ENCODE measurements around the gene MYO5A. TPM values are rescaled to one million over a fixed set of nuclear protein-coding genes. Genes with fewer than 3 reads are reported as not detected.

Gene MYO5A
- polyA plus RNA-seq, 2 of the 4 experiments (the other 2 are of a cell fraction): 15.1 to 46.7 TPM

DNA sequence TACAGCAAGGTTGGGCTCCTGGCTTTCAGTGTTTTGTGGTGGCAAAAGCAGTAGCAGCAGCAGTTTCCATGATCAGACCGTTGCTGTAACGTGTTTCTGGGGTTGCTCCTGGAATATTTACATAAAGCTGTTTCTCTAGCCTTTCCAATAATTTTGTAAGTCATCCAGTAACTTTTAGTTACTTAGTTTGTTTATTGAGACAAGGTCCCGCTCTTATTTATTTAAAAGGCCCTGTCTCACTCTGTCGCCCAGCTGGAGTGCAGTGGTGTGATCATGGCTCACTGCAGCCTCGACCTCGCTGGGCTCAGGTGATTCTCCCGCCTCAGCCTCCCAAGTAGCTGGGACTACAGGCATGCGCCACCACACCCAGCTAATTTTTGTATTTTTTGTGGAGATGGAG, 8.8 kb upstream of the MYO5A start:
- FAIRE-seq (no peak), ATAC-seq (no peak), DNase-seq (ENCODE audit: low read depth in 1 of 2, low spot score in 1 of 2) (no peak)
- Histone ChIP-seq H3K4me2 (no peak overlapping the region), H3K4me3 (no peak overlapping the region), H3K4me1 (no peaks in the 10 kb centered on the region), H3K9me3 (peaks cover 17% of the 10 kb centered on the region), H3K27ac (no peak overlapping the region)
- ChIA-PET POLR2A (no interaction called here), CTCF (interaction anchor here (1.1 to 1.7 kb wide), 3 partner anchors 8 to 27 kb away, joined by 4 read pairs; partner anchors contain the start of gene MYO5A)
- WGBS (ENCODE audit: missing lambda C conversion rate): 78% methylated on average over 8 of the region's 8 CpGs
- TF ChIP-seq EP300 (IDR thresholded peaks at IDR 0.05): no peak
- no peak for TF ChIP-seq EHF (CRISPR knock-in tag; IDR thresholded peaks at IDR 0.05)
- no peak for TF ChIP-seq HOXB13 (CRISPR knock-in tag; IDR thresholded peaks at IDR 0.05; ENCODE audit: low read depth)
- no peak for TF ChIP-seq CBX2 (IDR thresholded peaks at IDR 0.05; ENCODE audit: borderline replicate concordance, low read depth)
- TF ChIP-seq NR3C1 (IDR thresholded peaks at IDR 0.05): no peak
- TF ChIP-seq HOXA7 (CRISPR knock-in tag; IDR thresholded peaks at IDR 0.05): no peak
- TF ChIP-seq HDAC2 (IDR thresholded peaks at IDR 0.05): no peak
- TF ChIP-seq, protein P1, sequence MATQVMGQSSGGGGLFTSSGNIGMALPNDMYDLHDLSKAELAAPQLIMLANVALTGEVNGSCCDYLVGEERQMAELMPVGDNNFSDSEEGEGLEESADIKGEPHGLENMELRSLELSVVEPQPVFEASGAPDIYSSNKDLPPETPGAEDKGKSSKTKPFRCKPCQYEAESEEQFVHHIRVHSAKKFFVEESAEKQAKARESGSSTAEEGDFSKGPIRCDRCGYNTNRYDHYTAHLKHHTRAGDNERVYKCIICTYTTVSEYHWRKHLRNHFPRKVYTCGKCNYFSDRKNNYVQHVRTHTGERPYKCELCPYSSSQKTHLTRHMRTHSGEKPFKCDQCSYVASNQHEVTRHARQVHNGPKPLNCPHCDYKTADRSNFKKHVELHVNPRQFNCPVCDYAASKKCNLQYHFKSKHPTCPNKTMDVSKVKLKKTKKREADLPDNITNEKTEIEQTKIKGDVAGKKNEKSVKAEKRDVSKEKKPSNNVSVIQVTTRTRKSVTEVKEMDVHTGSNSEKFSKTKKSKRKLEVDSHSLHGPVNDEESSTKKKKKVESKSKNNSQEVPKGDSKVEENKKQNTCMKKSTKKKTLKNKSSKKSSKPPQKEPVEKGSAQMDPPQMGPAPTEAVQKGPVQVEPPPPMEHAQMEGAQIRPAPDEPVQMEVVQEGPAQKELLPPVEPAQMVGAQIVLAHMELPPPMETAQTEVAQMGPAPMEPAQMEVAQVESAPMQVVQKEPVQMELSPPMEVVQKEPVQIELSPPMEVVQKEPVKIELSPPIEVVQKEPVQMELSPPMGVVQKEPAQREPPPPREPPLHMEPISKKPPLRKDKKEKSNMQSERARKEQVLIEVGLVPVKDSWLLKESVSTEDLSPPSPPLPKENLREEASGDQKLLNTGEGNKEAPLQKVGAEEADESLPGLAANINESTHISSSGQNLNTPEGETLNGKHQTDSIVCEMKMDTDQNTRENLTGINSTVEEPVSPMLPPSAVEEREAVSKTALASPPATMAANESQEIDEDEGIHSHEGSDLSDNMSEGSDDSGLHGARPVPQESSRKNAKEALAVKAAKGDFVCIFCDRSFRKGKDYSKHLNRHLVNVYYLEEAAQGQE (IDR thresholded peaks at IDR 0.05): no peak
- no peak for TF ChIP-seq NFE2L2 (conservative IDR thresholded peaks at IDR 0.05; ENCODE audit: low read length)
- no peak for TF ChIP-seq CBX8 (IDR thresholded peaks at IDR 0.05)
- no peak for TF ChIP-seq FOSB (CRISPR knock-in tag; IDR thresholded peaks at IDR 0.05)
- no peak for TF ChIP-seq MAZ (IDR thresholded peaks at IDR 0.05; ENCODE audit: borderline replicate concordance, low read depth, low read length)
- no peak for TF ChIP-seq RAD21 (conservative IDR thresholded peaks at IDR 0.05 in 1 of 2, IDR thresholded peaks at IDR 0.05 in 1 of 2)
- no peak for TF ChIP-seq BHLHE40 (IDR thresholded peaks at IDR 0.05; ENCODE audit: low read depth, low read length)

DNA sequence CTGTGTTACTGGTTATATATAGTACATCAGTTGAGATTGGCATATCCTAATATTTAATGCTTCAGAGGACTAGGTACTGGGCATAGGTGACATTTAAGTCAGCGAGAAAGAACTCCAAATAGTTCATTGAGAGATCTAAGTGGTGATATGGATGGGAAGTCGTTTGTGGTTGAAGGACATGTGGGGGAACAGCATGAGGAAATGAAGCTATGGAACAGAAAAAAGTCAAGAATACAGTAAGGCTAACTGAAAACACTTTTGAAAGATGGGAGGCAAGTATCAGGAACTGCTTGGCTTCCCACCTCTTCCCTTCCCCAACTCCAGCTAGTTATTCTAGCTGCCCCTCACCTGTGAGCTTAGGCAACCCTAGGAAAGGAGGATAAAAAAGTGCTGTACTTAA, 3.7 kb upstream of the MYO5A start:
- ATAC-seq (no peak), DNase-seq (ENCODE audit: low read depth in 1 of 2, low spot score in 1 of 2) (no peak), FAIRE-seq (no peak)
- 20% methylated on average over 2 of the region's 2 CpGs for WGBS (ENCODE audit: missing lambda C conversion rate)
- ChIA-PET POLR2A (no interaction called here), CTCF (interaction anchor here (1.0 to 1.4 kb wide), 3 partner anchors 25 to 276 kb away, joined by 3 to 5 read pairs (median 4); no protein-coding TSS in a partner anchor)
- Histone ChIP-seq H3K9me3 (no peaks in the 10 kb centered on the region), H3K27ac (no peak overlapping the region), H3K4me1 (peaks cover 8% of the 10 kb centered on the region; the same call in 1 of the 3 replicates), H3K4me2 (no peak overlapping the region), H3K4me3 (no peak overlapping the region)
- no peak for TF ChIP-seq GATA3 (IDR thresholded peaks at IDR 0.05; ENCODE audit: borderline replicate concordance)
- TF ChIP-seq ZSCAN20 (CRISPR knock-in tag; IDR thresholded peaks at IDR 0.05): no peak
- TF ChIP-seq RAD21 (conservative IDR thresholded peaks at IDR 0.05 in 1 of 2, IDR thresholded peaks at IDR 0.05 in 1 of 2): no peak
- no peak for TF ChIP-seq NPAS2 (CRISPR knock-in tag; IDR thresholded peaks at IDR 0.05; ENCODE audit: borderline replicate concordance)
- TF ChIP-seq USF2 (IDR thresholded peaks at IDR 0.05): no peak
- no peak for TF ChIP-seq SMC3 (IDR thresholded peaks at IDR 0.05)
- TF ChIP-seq, protein P2, sequence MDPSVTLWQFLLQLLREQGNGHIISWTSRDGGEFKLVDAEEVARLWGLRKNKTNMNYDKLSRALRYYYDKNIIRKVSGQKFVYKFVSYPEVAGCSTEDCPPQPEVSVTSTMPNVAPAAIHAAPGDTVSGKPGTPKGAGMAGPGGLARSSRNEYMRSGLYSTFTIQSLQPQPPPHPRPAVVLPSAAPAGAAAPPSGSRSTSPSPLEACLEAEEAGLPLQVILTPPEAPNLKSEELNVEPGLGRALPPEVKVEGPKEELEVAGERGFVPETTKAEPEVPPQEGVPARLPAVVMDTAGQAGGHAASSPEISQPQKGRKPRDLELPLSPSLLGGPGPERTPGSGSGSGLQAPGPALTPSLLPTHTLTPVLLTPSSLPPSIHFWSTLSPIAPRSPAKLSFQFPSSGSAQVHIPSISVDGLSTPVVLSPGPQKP (IDR thresholded peaks at IDR 0.05; ENCODE audit: low read depth, low read length): no peak
- no peak for TF ChIP-seq MAZ (IDR thresholded peaks at IDR 0.05; ENCODE audit: borderline replicate concordance, low read depth, low read length)
- TF ChIP-seq MAX (IDR thresholded peaks at IDR 0.05): no peak
- TF ChIP-seq SREBF2 (IDR thresholded peaks at IDR 0.05): no peak
- no peak for TF ChIP-seq TP53 (CRISPR knock-in tag; IDR thresholded peaks at IDR 0.05)
- no peak for TF ChIP-seq NR3C1 (IDR thresholded peaks at IDR 0.05)
- TF ChIP-seq RCOR1 (IDR thresholded peaks at IDR 0.05; ENCODE audit: low read depth, low read length): no peak
- no peak for TF ChIP-seq TFCP2L1 (CRISPR knock-in tag; IDR thresholded peaks at IDR 0.05)
- no peak for TF ChIP-seq RFX5 (IDR thresholded peaks at IDR 0.05)
- no peak for TF ChIP-seq ESRRA (IDR thresholded peaks at IDR 0.05; ENCODE audit: borderline replicate concordance, low read length)
- TF ChIP-seq KDM5A (IDR thresholded peaks at IDR 0.05): no peak
- TF ChIP-seq KDM1A (IDR thresholded peaks at IDR 0.05; ENCODE audit: low read depth): no peak
- TF ChIP-seq FOXS1 (CRISPR knock-in tag; IDR thresholded peaks at IDR 0.05): no peak
- no peak for TF ChIP-seq BCL3 (IDR thresholded peaks at IDR 0.05)
